Fibroblast of lung (primary cell): ENCODE data around the gene IL3. TPM values are rescaled to one million over a fixed set of nuclear protein-coding genes. Genes with fewer than 3 reads are reported as not detected.

Experiments
- DNase-seq, 2 donors: peaks; one replicate each; pipeline versions ENCODE4 v3.0.0 to v3.0.0-alpha.2; 2010; ENCODE audit warnings: low read depth in 2 of 2
- H2AFZ ChIP-seq: 2 replicates; pipeline ENCODE4 v1.5.1; 2012; ENCODE audit warnings: low read length, control low read depth, inconsistent platforms
- H3K27ac ChIP-seq: 2 replicates; pipeline ENCODE4 v1.5.1; 2011; ENCODE audit warnings: low read length, control low read depth; ENCODE audit not compliant: insufficient read depth
- H3K27me3 ChIP-seq: 2 replicates; pipeline ENCODE4 v1.5.1; 2011; ENCODE audit warnings: mild to moderate bottlenecking, low read length; ENCODE audit not compliant: control insufficient read depth, insufficient read depth
- H3K36me3 ChIP-seq: 2 replicates; pipeline ENCODE4 v1.5.1; 2011; ENCODE audit warnings: low read length; ENCODE audit not compliant: control insufficient read depth, insufficient read depth
- H3K4me1 ChIP-seq: 2 replicates; pipeline ENCODE4 v1.5.1; 2011; ENCODE audit warnings: low read length; ENCODE audit not compliant: control insufficient read depth, insufficient read depth; ENCODE audit errors: extremely low read depth
- H3K4me2 ChIP-seq: 2 replicates; pipeline ENCODE4 v1.5.1; 2011; ENCODE audit warnings: low read length, control low read depth; ENCODE audit not compliant: insufficient read depth; ENCODE audit errors: extremely low read depth
- H3K4me3 ChIP-seq, 4 experiments: fragments of 200-600 bp in 1 of 4; sonication (generic) in 1 of 4; replicated peaks in 1 of 4; 2 replicates each; pipeline ENCODE4 v1.5.1; 2011 to 2016; ENCODE audit warnings: low read length in 4 of 4, low read depth in 3 of 4, mild to moderate bottlenecking in 3 of 4, control low read depth in 2 of 4, inconsistent platforms in 1 of 4, mixed read lengths in 1 of 4; ENCODE audit not compliant: insufficient read depth in 1 of 4; ENCODE audit errors: control extremely low read depth in 1 of 4
- H3K79me2 ChIP-seq: 2 replicates; pipeline ENCODE4 v1.5.1; 2012; ENCODE audit warnings: mild to moderate bottlenecking, low read length, inconsistent platforms; ENCODE audit not compliant: control insufficient read depth, insufficient read depth
- H3K9ac ChIP-seq: 2 replicates; pipeline ENCODE4 v1.5.1; 2011; ENCODE audit warnings: mild to moderate bottlenecking, low read length, control low read depth; ENCODE audit not compliant: insufficient read depth
- H3K9me3 ChIP-seq: 2 replicates; pipeline ENCODE4 v1.5.1; 2012; ENCODE audit warnings: low read depth, low read length; ENCODE audit not compliant: control insufficient read depth, insufficient read depth
- H4K20me1 ChIP-seq: 2 replicates; pipeline ENCODE4 v1.5.1; 2011; ENCODE audit warnings: low read length; ENCODE audit not compliant: control insufficient read depth, insufficient read depth; ENCODE audit errors: extremely low read depth
- CTCF ChIP-seq, 2 donors: IDR thresholded peaks in 1 of 2; conservative IDR thresholded peaks in 1 of 2; 1 replicate in 1 of 2; 2 replicates in 1 of 2; pipeline ENCODE4 v1.5.1; 2011 to 2012; ENCODE audit warnings: low read length in 2 of 2, control low read depth in 1 of 2, inconsistent platforms in 1 of 2, low read depth in 1 of 2, mild to moderate bottlenecking in 1 of 2
- EZH2 ChIP-seq: IDR thresholded peaks from 2 replicates; pipeline ENCODE4 v1.5.1; 2012; ENCODE audit warnings: low read length, control low read depth, mild to moderate bottlenecking; ENCODE audit errors: missing control alignments
- polyA plus RNA-seq, 2 donors: library from polyadenylated mRNA; depleted of rRNA in 1 of 2; stranded (reverse) in 1 of 2; unstranded in 1 of 2; fragments of >200 nt; gene quantifications; 2 replicates each; pipeline ENCODE4 v1.2.1, GENCODE V29; 2011 to 2012; ENCODE audit warnings: missing spikeins in 1 of 2
- total RNA-seq: library from RNA; depleted of rRNA; stranded (reverse); fragments of >200 nt; gene quantifications from 2 replicates; pipeline ENCODE4 v1.2.1, GENCODE V29; 2014

IL3 gene
- total and polyA plus RNA-seq, 2 donors (not counting 1 experiment from before 2014, with no cell fraction given) = not detected

- Histone ChIP-seq H3K79me2 (no peaks in the 10 kb centered on the region), H3K27ac (peak overlapping the region; percentile 92), H4K20me1 (no peaks in the 10 kb centered on the region), H3K9ac (no peak overlapping the region), H3K4me1 (peaks cover 20% of the 10 kb centered on the region), H3K4me3 (no peak overlapping the region), H3K36me3 (no peaks in the 10 kb centered on the region), H3K9me3 (no peaks in the 10 kb centered on the region), H3K4me2 (peak overlapping the region; percentile 68), H3K27me3 (no peaks in the 10 kb centered on the region), H2AFZ (no peak overlapping the region)
- DNase-seq = no peak
- TF ChIP-seq EZH2 (no peak), CTCF (conservative IDR thresholded peaks at IDR 0.05 in 1 of 2, IDR thresholded peaks at IDR 0.05 in 1 of 2; ENCODE audit: low read depth in 1 of 2, low read length in 2 of 2) (no peak)
These were observed 34.6 kb downstream of the IL3 start for GRCh38 chr5:132095077-132095410.

- H3K4me2 ChIP-seq = peak overlapping the region; percentile 68
- H3K9ac ChIP-seq = no peak overlapping the region
- peak overlapping the region; percentile 92 for H3K27ac ChIP-seq
These were observed 35.0 kb downstream of the IL3 start for GRCh38 chr5:132095424-132095972.

GRCh38 chr5:132096904-132097303 lies 36.4 kb downstream of the IL3 start:
- no peak overlapping the region for H3K9ac ChIP-seq
- no peaks in the 10 kb centered on the region for H3K27me3 ChIP-seq
- DNase-seq = no peak
- no peaks in the 10 kb centered on the region for H4K20me1 ChIP-seq
- no peaks in the 10 kb centered on the region for H3K36me3 ChIP-seq
- no peak overlapping the region for H3K27ac ChIP-seq
- no peaks in the 10 kb centered on the region for H3K9me3 ChIP-seq
- peaks cover 20% of the 10 kb centered on the region for H3K4me1 ChIP-seq
- H3K4me3 ChIP-seq = no peak overlapping the region
- no peak overlapping the region for H2AFZ ChIP-seq
- no peak for TF ChIP-seq CTCF (conservative IDR thresholded peaks at IDR 0.05 in 1 of 2, IDR thresholded peaks at IDR 0.05 in 1 of 2; ENCODE audit: low read depth in 1 of 2, low read length in 2 of 2)
- no peak for TF ChIP-seq EZH2
- no peak overlapping the region for H3K4me2 ChIP-seq
- H3K79me2 ChIP-seq = no peaks in the 10 kb centered on the region

More at GRCh38 chr5:132095424-132095972, 35.0 kb downstream of the IL3 start:
- Histone ChIP-seq H3K79me2 (no peaks in the 10 kb centered on the region), H3K4me1 (peaks cover 20% of the 10 kb centered on the region), H4K20me1 (no peaks in the 10 kb centered on the region), H3K4me3 (no peak overlapping the region), H2AFZ (no peak overlapping the region), H3K9me3 (no peaks in the 10 kb centered on the region), H3K27me3 (no peaks in the 10 kb centered on the region), H3K36me3 (no peaks in the 10 kb centered on the region)
- DNase-seq = no peak
- TF ChIP-seq EZH2 = no peak
- TF ChIP-seq CTCF (conservative IDR thresholded peaks at IDR 0.05 in 1 of 2, IDR thresholded peaks at IDR 0.05 in 1 of 2; ENCODE audit: low read depth in 1 of 2, low read length in 2 of 2) = no peak
